Upper lobe of left lung (tissue), 4 donors: ENCODE results near the gene CARD19.

Experiments
- CTCF ChIP-seq, 6 experiments: fragments of 450-650 bp in 4 of 6; fragments of 200-600 bp in 2 of 6; sonication (generic) in 2 of 6; IDR thresholded peaks; one replicate each; pipeline ENCODE4 v1.5.1; 2016 to 2019; ENCODE audit warnings: antibody characterized with exemption in 6 of 6
- EP300 ChIP-seq, 4 donors: sonication (generic); formaldehyde crosslinking; IDR thresholded peaks; one replicate each; pipeline ENCODE4 v1.5.1; 2017; ENCODE audit warnings: antibody characterized with exemption in 4 of 4, control low read depth in 2 of 4
- POLR2A ChIP-seq, 4 donors: fragments of 450-650 bp; IDR thresholded peaks; one replicate each; pipeline ENCODE4 v1.5.1; 2016 to 2017; ENCODE audit warnings: antibody characterized with exemption in 4 of 4, mild to moderate bottlenecking in 2 of 4
- POLR2AphosphoS5 ChIP-seq, 2 donors: sonication (generic); formaldehyde crosslinking; IDR thresholded peaks; one replicate each; pipeline ENCODE4 v1.5.1; 2017; ENCODE audit warnings: antibody characterized with exemption in 2 of 2

- peak; percentile 46 to 87 (median 82) for TF ChIP-seq CTCF (IDR thresholded peaks at IDR 0.05)
- TF ChIP-seq EP300 (IDR thresholded peaks at IDR 0.05): peak in 1 of 4 donors; percentile 90
- TF ChIP-seq POLR2AphosphoS5 (IDR thresholded peaks at IDR 0.05): peak; percentile 93 to 95
- TF ChIP-seq POLR2A (IDR thresholded peaks at IDR 0.05): peak in 1 of 4 donors; percentile 52
These were observed 24.2 kb downstream of the CARD19 start for GRCh38 chr9:93119953-93120845.
